Heart left ventricle (tissue), 13 donors: Measurements from ENCODE around the gene TPD52L1.

Experiments used
- POLR2A ChIP-seq, 2 donors: fragments of 450-650 bp; IDR thresholded peaks; one replicate each; pipeline ENCODE4 v1.6.1; 2017; ENCODE audit warnings: antibody characterized with exemption in 2 of 2, mild to moderate bottlenecking in 2 of 2, moderate library complexity in 2 of 2
- TF ChIP-seq, protein P1 (sequence below), 12 donors: fragments of 200-600 bp; sonication (generic) in 4 of 12; IDR thresholded peaks; one replicate each; pipeline versions ENCODE4 v1.5.0 to v1.8.0; 2018 to 2022; ENCODE audit warnings: antibody characterized with exemption in 12 of 12, mild to moderate bottlenecking in 5 of 12
- donor health status: ischemic (EF 13 %, LVEDD 7.1; RV severe dilation, severe dysfunction).
- donor health status: DM: no; HTN: yes; CAD: no.
- donor health status: DM: no; HTN: no; CAD: no.
- donor health status: ischemic (EF 25% LVEDD 6.9; RV normal size, moderate dysfunction).
- donor health status: ischemic (EF 25% LVEDD 5.7; RV mildly dilated, moderate dysfunction).
- donor health status: ischemic (EF 35%, LVEDD 5.7; RV mildly dilated, moderate dysfunction).
- donor health status: nonischemic (EF 11% LVEDD 7.7; RV severe dilation, severe dysfunction).
- donor health status: DM: yes; HTN: yes; CAD: no.
- donor health status: PGD.
- donor health status: ischemic (EF 29% LVEDD 5.4; RV normal size, mild dysfunction).
- donor health status: nonischemic (EF 23%, LVEDD 6.1; RV moderate dilation, normal function).

GRCh38 chr6:125269328-125269985, 115.9 kb downstream of the TPD52L1 start:
- TF ChIP-seq, protein P1, sequence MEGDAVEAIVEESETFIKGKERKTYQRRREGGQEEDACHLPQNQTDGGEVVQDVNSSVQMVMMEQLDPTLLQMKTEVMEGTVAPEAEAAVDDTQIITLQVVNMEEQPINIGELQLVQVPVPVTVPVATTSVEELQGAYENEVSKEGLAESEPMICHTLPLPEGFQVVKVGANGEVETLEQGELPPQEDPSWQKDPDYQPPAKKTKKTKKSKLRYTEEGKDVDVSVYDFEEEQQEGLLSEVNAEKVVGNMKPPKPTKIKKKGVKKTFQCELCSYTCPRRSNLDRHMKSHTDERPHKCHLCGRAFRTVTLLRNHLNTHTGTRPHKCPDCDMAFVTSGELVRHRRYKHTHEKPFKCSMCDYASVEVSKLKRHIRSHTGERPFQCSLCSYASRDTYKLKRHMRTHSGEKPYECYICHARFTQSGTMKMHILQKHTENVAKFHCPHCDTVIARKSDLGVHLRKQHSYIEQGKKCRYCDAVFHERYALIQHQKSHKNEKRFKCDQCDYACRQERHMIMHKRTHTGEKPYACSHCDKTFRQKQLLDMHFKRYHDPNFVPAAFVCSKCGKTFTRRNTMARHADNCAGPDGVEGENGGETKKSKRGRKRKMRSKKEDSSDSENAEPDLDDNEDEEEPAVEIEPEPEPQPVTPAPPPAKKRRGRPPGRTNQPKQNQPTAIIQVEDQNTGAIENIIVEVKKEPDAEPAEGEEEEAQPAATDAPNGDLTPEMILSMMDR (IDR thresholded peaks at IDR 0.05), result no peak
- no peak for TF ChIP-seq POLR2A (IDR thresholded peaks at IDR 0.05)
